B cell (primary cell): ENCODE measurements around the gene LTC4S. TPM values are rescaled to one million over a fixed set of nuclear protein-coding genes. Genes with fewer than 3 reads are reported as not detected.

Experiments
- ATAC-seq: fragments of 200-7000 bp; cut with Tn5 transposase; one replicate; pipeline ENCODE4 v1.10.0; 2021; ENCODE audit warnings: low read depth, mild to moderate bottlenecking, moderate number of reproducible peaks, moderate library complexity
- CTCF ChIA-PET: fragments of 350-600 bp; sonication (Branson Sonifier 250); formaldehyde crosslinking; loops from one replicate; lab custom pipeline; 2021; ENCODE audit warnings: antibody characterized with exemption, inconsistent platforms; lab: Charles Lee
- POLR2A ChIA-PET: fragments of 350-600 bp; sonication (Branson Sonifier 250); formaldehyde crosslinking; loops from one replicate; lab custom pipeline; 2021; ENCODE audit warnings: antibody characterized with exemption; lab: Charles Lee
- DNase-seq: peaks from one replicate; pipeline ENCODE4 v3.0.0; 2013
- H2AFZ ChIP-seq: 2 replicates; pipeline ENCODE4 v1.6.1; 2012; ENCODE audit warnings: mild to moderate bottlenecking, low read depth, low read length; ENCODE audit not compliant: insufficient read depth, poor library complexity, severe bottlenecking
- H3K27ac ChIP-seq, 2 donors: 1 replicate in 1 of 2; 2 replicates in 1 of 2; pipeline ENCODE4 v1.5.1; 2012 to 2013; ENCODE audit warnings: low read length in 2 of 2, mild to moderate bottlenecking in 2 of 2, moderate library complexity in 1 of 2
- H3K27me3 ChIP-seq, 4 experiments: fragments of 200-600 bp in 1 of 4; sonication (generic) in 1 of 4; replicated peaks in 1 of 4; 1 replicate in 2 of 4; 2 replicates in 2 of 4; pipeline versions ENCODE4 v1.6.1 to v1.7.0; 2013 to 2016; ENCODE audit warnings: low read length in 3 of 4, mild to moderate bottlenecking in 2 of 4, mixed read lengths in 1 of 4, moderate library complexity in 1 of 4; ENCODE audit not compliant: insufficient read depth in 4 of 4, control insufficient read depth in 3 of 4; ENCODE audit errors: control extremely low read depth in 1 of 4
- H3K36me3 ChIP-seq, 2 experiments: replicated peaks in 1 of 2; 1 replicate in 1 of 2; 2 replicates in 1 of 2; pipeline versions ENCODE4 v1.6.1 to v1.7.1; 2013; ENCODE audit warnings: low read length in 1 of 2; ENCODE audit not compliant: insufficient read depth in 2 of 2, control insufficient read depth in 1 of 2; ENCODE audit errors: control extremely low read depth in 1 of 2, extremely low read depth in 1 of 2
- H3K4me1 ChIP-seq, 2 donors: fragments of 200-600 bp in 1 of 2; sonication (generic) in 1 of 2; 1 replicate in 1 of 2; 2 replicates in 1 of 2; pipeline versions ENCODE4 v1.5.1 to v1.6.1; 2013 to 2017; ENCODE audit warnings: low read length in 2 of 2; ENCODE audit not compliant: control insufficient read depth in 2 of 2, insufficient read depth in 2 of 2
- H3K4me2 ChIP-seq: replicated peaks from 2 replicates; pipeline ENCODE3; 2012; ENCODE audit warnings: mild to moderate bottlenecking, low read depth, low read length; ENCODE audit not compliant: poor library complexity, severe bottlenecking
- H3K4me3 ChIP-seq, 5 experiments: fragments of 200-600 bp in 1 of 5; sonication (generic) in 1 of 5; 1 replicate in 3 of 5; 2 replicates in 2 of 5; pipeline versions ENCODE4 v1.5.1 to v1.7.0; 2011 to 2016; ENCODE audit warnings: low read length in 4 of 5, mild to moderate bottlenecking in 4 of 5, low read depth in 2 of 5, control low read depth in 1 of 5, moderate library complexity in 1 of 5; ENCODE audit not compliant: insufficient read depth in 1 of 5; ENCODE audit errors: control extremely low read depth in 1 of 5, extremely low read depth in 1 of 5
- H3K79me2 ChIP-seq: fragments of 200-600 bp; sonication (generic); one replicate; pipeline ENCODE4 v1.6.0; 2016; ENCODE audit warnings: low read length; ENCODE audit not compliant: control insufficient read depth, insufficient read depth
- H3K9ac ChIP-seq: fragments of 200-600 bp; sonication (generic); 2 replicates; pipeline ENCODE4 v1.6.1; 2017; ENCODE audit warnings: mild to moderate bottlenecking, low read length, moderate library complexity
- H3K9me3 ChIP-seq, 3 donors: one replicate each; pipeline versions ENCODE4 v1.6.1 to v1.7.1; 2013; ENCODE audit warnings: low read length in 2 of 3; ENCODE audit not compliant: control insufficient read depth in 2 of 3, insufficient read depth in 1 of 3; ENCODE audit errors: control extremely low read depth in 1 of 3
- H4K20me1 ChIP-seq: 2 replicates; pipeline ENCODE4 v1.6.0; 2012; ENCODE audit warnings: mild to moderate bottlenecking, low read length; ENCODE audit not compliant: insufficient read depth, control insufficient read depth, poor library complexity, severe bottlenecking
- H3K27ac Mint-ChIP-seq: one replicate; pipeline ENCODE4 v1.8.0; 2021; ENCODE audit warnings: mixed read lengths
- H3K27me3 Mint-ChIP-seq: one replicate; pipeline ENCODE4 v1.8.0; 2021; ENCODE audit warnings: mixed read lengths
- H3K4me1 Mint-ChIP-seq: one replicate; pipeline ENCODE4 v1.8.0; 2021; ENCODE audit warnings: mixed read lengths
- H3K4me3 Mint-ChIP-seq: one replicate; pipeline ENCODE4 v1.8.0; 2021; ENCODE audit warnings: mixed read lengths
- H3K9me3 Mint-ChIP-seq: one replicate; pipeline ENCODE4 v1.8.0; 2022; ENCODE audit warnings: mixed read lengths; ENCODE audit not compliant: insufficient read depth
- CTCF ChIP-seq: fragments of 200-600 bp; IDR thresholded peaks from one replicate; pipeline ENCODE4 v1.8.0; 2022; ENCODE audit warnings: antibody characterized with exemption, mild to moderate bottlenecking
- EZH2 ChIP-seq: IDR thresholded peaks from 2 replicates; pipeline ENCODE4 v1.6.1; 2012; ENCODE audit warnings: borderline replicate concordance, low read depth, mild to moderate bottlenecking, moderate library complexity, low read length; ENCODE audit not compliant: insufficient read depth, poor library complexity, severe bottlenecking
- WGBS: methylation state at CpG from one replicate; pipeline ENCODE4 v1.1.5; 2013; ENCODE audit warnings: missing lambda C conversion rate; ENCODE audit not compliant: insufficient coverage; 5-methylcytosine and 5-hydroxymethylcytosine counted together
- intact Hi-C: fragments of 100-400 bp; cut with micrococcal nuclease; formaldehyde crosslinking; loops from one replicate; pipeline ENCODE4 v1.10.0; 2022
- polyA plus RNA-seq: library from polyadenylated mRNA; depleted of rRNA; stranded (reverse); fragments of >200 nt; gene quantifications from 2 replicates; pipeline ENCODE4 v1.2.3, GENCODE V29; 2012
- total RNA-seq, 2 donors: library from RNA; stranded (reverse); fragments of 120-200 nt in 1 of 2; gene quantifications; 1 replicate in 1 of 2; 2 replicates in 1 of 2; pipeline versions ENCODE4 v1.2.3 to v1.2.4, GENCODE V29; 2013 to 2022

Gene LTC4S
- total and polyA plus RNA-seq, 2 donors (not counting 1 experiment from before 2014, with no cell fraction given) = 0.40 to 3.8 TPM

- H3K27me3 ChIP-seq = no peaks in the 10 kb centered on the region
- no peaks in the 10 kb centered on the region for H3K9me3 Mint-ChIP-seq
- H3K4me3 ChIP-seq = no peak overlapping the region
- WGBS = 96% methylated on average over 13 of the region's 13 CpGs
- H3K9ac ChIP-seq = no peak overlapping the region
- H3K27me3 Mint-ChIP-seq = no peaks in the 10 kb centered on the region
- CTCF ChIA-PET = interaction anchor here (0.8 kb wide), 1 partner anchor 23 kb away, joined by 4 read pairs; no protein-coding TSS in a partner anchor
- peaks cover 32% of the 10 kb centered on the region for H3K4me1 Mint-ChIP-seq
- H3K4me1 ChIP-seq = peaks cover 8 to 13% of the 10 kb centered on the region in 2 donors
- peaks cover 2 to 67% of the 10 kb centered on the region in 2 experiments for H3K36me3 ChIP-seq
- no peak overlapping the region for H3K27ac Mint-ChIP-seq
- H3K4me2 ChIP-seq = no peak overlapping the region
- no peaks in the 10 kb centered on the region for H3K9me3 ChIP-seq
- DNase-seq (peak; percentile 24), ATAC-seq (no peak)
- H2AFZ ChIP-seq = no peak overlapping the region
- TF ChIP-seq CTCF = no peak
- TF ChIP-seq EZH2 = no peak
- no peak overlapping the region for H3K4me3 Mint-ChIP-seq
- peaks cover 65% of the 10 kb centered on the region for H3K79me2 ChIP-seq
- POLR2A ChIA-PET = interaction anchor here (0.7 kb wide), 1 partner anchor 89 kb away, joined by 3 read pairs; no protein-coding TSS in a partner anchor
- H4K20me1 ChIP-seq = peaks cover 90% of the 10 kb centered on the region
- no peak overlapping the region for H3K27ac ChIP-seq
- intact Hi-C loops = no loop called here
These were observed 31.9 kb downstream of the LTC4S start for GRCh38 chr5:179825655-179826182.

GRCh38 chr5:179827680-179828079 lies 33.9 kb downstream of the LTC4S start:
- Mint-ChIP-seq H3K4me1 (peaks cover 22% of the 10 kb centered on the region), H3K4me3 (no peak overlapping the region), H3K9me3 (no peaks in the 10 kb centered on the region), H3K27ac (peak overlapping the region; percentile 20), H3K27me3 (no peaks in the 10 kb centered on the region)
- Histone ChIP-seq H3K27me3 (no peaks in the 10 kb centered on the region), H3K79me2 (peaks cover 46% of the 10 kb centered on the region), H3K9me3 (no peaks in the 10 kb centered on the region), H4K20me1 (peaks cover 80% of the 10 kb centered on the region), H3K4me3 (no peak overlapping the region), H3K4me2 (no peak overlapping the region), H3K9ac (no peak overlapping the region), H2AFZ (no peak overlapping the region), H3K27ac (no peak overlapping the region), H3K4me1 (peaks cover 0 to 2% of the 10 kb centered on the region in 2 donors), H3K36me3 (peaks cover 2 to 84% of the 10 kb centered on the region in 2 experiments)
- WGBS = 79% methylated on average over 9 of the region's 9 CpGs
- POLR2A ChIA-PET = no interaction called here
- CTCF ChIA-PET = interaction anchor here (1.1 to 1.3 kb wide), 2 partner anchors 26 to 65 kb away, joined by 5 read pairs; no protein-coding TSS in a partner anchor
- intact Hi-C loops = no loop called here
- ATAC-seq (peak; percentile 53), DNase-seq (no peak)
- TF ChIP-seq CTCF (no peak), EZH2 (no peak)
